HepG2 (cell line): ENCODE data around the gene DPYSL3. TPM values are rescaled to one million over a fixed set of nuclear protein-coding genes. Genes with fewer than 3 reads are reported as not detected.

Experiments used
- ATAC-seq: fragments of 200-7000 bp; cut with Tn5 transposase; 3 replicates; pipeline ENCODE4 v1.9.1; 2020; ENCODE audit warnings: mild to moderate bottlenecking, moderate library complexity
- BruUV-seq: library from RNA; stranded (reverse); fragments of 400-500 nt; replicated peaks from 2 replicates; lab custom pipeline; 2021; lab: Mats Ljungman, UMichigan
- CTCF ChIA-PET: fragments of 300-600 bp; formaldehyde crosslinking; extraction: SDS; loops from one replicate; lab custom pipeline; 2021; ENCODE audit warnings: low total read pairs, inconsistent platforms, low intra/inter-chr PET ratio; lab: Yijun Ruan, JAX
- POLR2A ChIA-PET: fragments of 350-600 bp; sonication (Branson Sonifier 250); formaldehyde crosslinking; loops from one replicate; lab custom pipeline; 2020; ENCODE audit warnings: antibody characterized with exemption, inconsistent platforms; lab: Yijun Ruan, JAX
- DNase-seq: peaks from one replicate; pipeline ENCODE4 v3.0.0-alpha.2; 2015; ENCODE audit warnings: low spot score
- FAIRE-seq: peaks from 3 replicates; lab custom pipeline; 2011; peaks lifted over from hg19 to GRCh38; lab: Jason Lieb, UNC
- H2AFZ ChIP-seq: one replicate; pipeline ENCODE4 v1.6.1; 2011; ENCODE audit warnings: low read length, inconsistent platforms
- H3K27ac ChIP-seq: fragments of 300-600 bp; 3 replicates; pipeline ENCODE4 v1.8.0; 2011; ENCODE audit warnings: mixed run types, mild to moderate bottlenecking, mixed read lengths, low read length, inconsistent platforms; ENCODE audit not compliant: insufficient read depth; ENCODE audit errors: extremely low read length
- H3K27me3 ChIP-seq, 2 experiments: fragments of 200-600 bp in 1 of 2; 2 replicates in 1 of 2; 3 replicates in 1 of 2; pipeline versions ENCODE4 v1.6.0 to v1.8.0; 2011; ENCODE audit warnings: low read length in 2 of 2, mild to moderate bottlenecking in 2 of 2, moderate library complexity in 2 of 2, inconsistent platforms in 1 of 2; ENCODE audit not compliant: insufficient read depth in 2 of 2, control insufficient read depth in 1 of 2
- H3K36me3 ChIP-seq, 2 experiments: fragments of 200-600 bp in 1 of 2; replicated peaks in 1 of 2; 2 replicates in 1 of 2; 3 replicates in 1 of 2; pipeline versions ENCODE4 v1.5.1 to v1.8.0; 2011; ENCODE audit warnings: low read length in 2 of 2, inconsistent platforms in 1 of 2; ENCODE audit not compliant: insufficient read depth in 2 of 2, control insufficient read depth in 1 of 2
- H3K4me1 ChIP-seq: 2 replicates; pipeline ENCODE4 v1.5.1; 2012; ENCODE audit warnings: low read length, inconsistent platforms; ENCODE audit not compliant: insufficient read depth
- H3K4me2 ChIP-seq: 2 replicates; pipeline ENCODE4 v1.6.0; 2011; ENCODE audit warnings: low read depth, low read length, inconsistent platforms
- H3K4me3 ChIP-seq, 3 experiments: fragments of 200-600 bp in 1 of 3; sonication (generic), shearing (Covaris generic) in 1 of 3; replicated peaks in 1 of 3; 2 replicates each; pipeline ENCODE4 v1.5.1; 2011 to 2016; ENCODE audit warnings: low read length in 3 of 3, inconsistent platforms in 2 of 3, low read depth in 2 of 3, mild to moderate bottlenecking in 2 of 3, control low read depth in 1 of 3, mixed read lengths in 1 of 3; ENCODE audit not compliant: insufficient read depth in 1 of 3
- H3K79me2 ChIP-seq: one replicate; pipeline ENCODE4 v1.6.1; 2011; ENCODE audit warnings: low read length, inconsistent platforms; ENCODE audit not compliant: insufficient read depth
- H3K9ac ChIP-seq: 2 replicates; pipeline ENCODE4 v1.6.0; 2011; ENCODE audit warnings: mild to moderate bottlenecking, low read depth, low read length, inconsistent platforms; ENCODE audit not compliant: insufficient read depth
- H3K9me3 ChIP-seq: 2 replicates; pipeline ENCODE4 v1.5.1; 2012; ENCODE audit warnings: mild to moderate bottlenecking, low read length
- H4K20me1 ChIP-seq: 2 replicates; pipeline ENCODE4 v1.6.0; 2011; ENCODE audit warnings: inconsistent platforms, mild to moderate bottlenecking, low read length, moderate library complexity; ENCODE audit not compliant: insufficient read depth
- DBP ChIP-seq: sonication (generic); formaldehyde crosslinking; IDR thresholded peaks from 2 replicates; pipeline ENCODE4 v1.4.0; 2020; ENCODE audit warnings: missing genetic modification reagents; ENCODE audit errors: not compliant biosample characterization
- ERF ChIP-seq: IDR thresholded peaks from 2 replicates; pipeline ENCODE4 v1.6.1; 2018; ENCODE audit warnings: missing biosample characterization, missing genetic modification reagents
- GTF3A ChIP-seq: sonication (generic); formaldehyde crosslinking; conservative IDR thresholded peaks from 2 replicates; pipeline ENCODE4 v1.4.0; 2020; ENCODE audit warnings: mild to moderate bottlenecking, missing genetic modification reagents
- HDAC2 ChIP-seq: sonication (generic); formaldehyde crosslinking; IDR thresholded peaks from 2 replicates; pipeline ENCODE4 v1.4.0; 2020; ENCODE audit warnings: missing genetic modification reagents
- MED13 ChIP-seq: sonication (generic); formaldehyde crosslinking; IDR thresholded peaks from 2 replicates; pipeline ENCODE4 v1.5.0; 2020; ENCODE audit warnings: missing genetic modification reagents
- NR2F1 ChIP-seq, 2 experiments: fragments of 450-650 bp in 1 of 2; formaldehyde crosslinking in 1 of 2; IDR thresholded peaks; 2 replicates each; pipeline versions ENCODE4 v1.5.0 to v1.6.1; 2016 to 2020; ENCODE audit warnings: mild to moderate bottlenecking in 1 of 2, missing compliant biosample characterization in 1 of 2, missing genetic modification reagents in 1 of 2, moderate library complexity in 1 of 2
- PHB2 ChIP-seq: fragments of 450-650 bp; IDR thresholded peaks from 2 replicates; pipeline ENCODE4 v1.6.1; 2018; ENCODE audit not compliant: partially characterized antibody
- ZHX1 ChIP-seq: sonication (generic); formaldehyde crosslinking; IDR thresholded peaks from 2 replicates; pipeline ENCODE4 v1.8.1; 2022; ENCODE audit warnings: low read depth, mild to moderate bottlenecking, missing genetic modification reagents
- ZNF318 ChIP-seq: sonication (generic); formaldehyde crosslinking; IDR thresholded peaks from 2 replicates; pipeline ENCODE4 v1.4.0; 2020; ENCODE audit warnings: mild to moderate bottlenecking, missing genetic modification reagents
- ZNF333 ChIP-seq: sonication (generic); formaldehyde crosslinking; IDR thresholded peaks from 2 replicates; pipeline ENCODE4 v1.4.0; 2020; ENCODE audit warnings: mild to moderate bottlenecking, missing genetic modification reagents, borderline replicate concordance
- ZNF546 ChIP-seq: sonication (generic); formaldehyde crosslinking; conservative IDR thresholded peaks from 2 replicates; pipeline ENCODE4 v1.8.1; 2023; ENCODE audit warnings: mild to moderate bottlenecking, missing genetic modification reagents
- ZNF549 ChIP-seq: sonication (generic); formaldehyde crosslinking; IDR thresholded peaks from 2 replicates; pipeline ENCODE4 v1.5.0; 2020; ENCODE audit warnings: missing genetic modification reagents
- ZNF550 ChIP-seq: sonication (generic); formaldehyde crosslinking; IDR thresholded peaks from 2 replicates; pipeline ENCODE4 v1.4.0; 2020; ENCODE audit warnings: mild to moderate bottlenecking, missing genetic modification reagents, borderline replicate concordance
- ZNF740 ChIP-seq: sonication (generic); formaldehyde crosslinking; IDR thresholded peaks from 2 replicates; pipeline ENCODE4 v1.4.0; 2020; ENCODE audit warnings: missing genetic modification reagents
- WGBS: methylation state at CpG from one replicate; pipeline ENCODE4 v1.1.6; 2017; ENCODE audit warnings: low lambda C conversion rate; 5-methylcytosine and 5-hydroxymethylcytosine counted together
- in situ Hi-C: cut with HindIII; loops from 2 replicates; pipeline ENCODE4 v1.10.0; 2017; ENCODE audit warnings: low pct_unique_long_range_greater_than_20kb; ENCODE audit not compliant: extremely low pct_ligation_motif_present
- intact Hi-C: fragments of 100-400 bp; cut with micrococcal nuclease; formaldehyde crosslinking; loops from one replicate; pipeline ENCODE4 v1.10.0; 2022; ENCODE audit not compliant: unreplicated experiment
- polyA plus RNA-seq, 8 experiments: library from polyadenylated mRNA; depleted of rRNA in 3 of 8; stranded (reverse) in 7 of 8; unstranded in 1 of 8; fragments of >200 nt; fragmentation: Illumina TruSeq in 4 of 8; extraction: Trizol in 4 of 8; gene quantifications; 2 replicates each; pipeline versions ENCODE4 v1.2.1 to v1.2.3, GENCODE V29; 2011 to 2016; ENCODE audit warnings: low read depth in 4 of 8, missing spikeins in 1 of 8, mixed read lengths in 1 of 8; ENCODE audit not compliant: insufficient read depth in 1 of 8
- total RNA-seq, 5 experiments: library from RNA; depleted of rRNA; stranded (reverse); fragments of >200 nt; fragmentation: Illumina TruSeq; extraction: Trizol; gene quantifications; 2 replicates each; pipeline ENCODE4 v1.2.3, GENCODE V29; 2016; ENCODE audit warnings: low read depth in 1 of 5

The DPYSL3 gene
- total and polyA plus RNA-seq, 2 of the 13 experiments (the other 11 are each of a cell fraction or from before 2014, with no cell fraction given), result 0.08 to 0.15 TPM

- no peak overlapping the region for H3K4me2 ChIP-seq
- DNase-seq, result no peak
- CTCF ChIA-PET, result no interaction called here
- POLR2A ChIA-PET, result no interaction called here
- H3K9me3 ChIP-seq, result no peaks in the 10 kb centered on the region
- no peak for ATAC-seq
- no CpG with 5 or more reads among the region's 1 CpG for WGBS
- H3K27ac ChIP-seq, result no peak overlapping the region
- H3K9ac ChIP-seq, result no peak overlapping the region
- no peaks in the 10 kb centered on the region for H3K36me3 ChIP-seq
- H2AFZ ChIP-seq, result no peak overlapping the region
- no TSS peak for BruUV-seq
- intact Hi-C loops (no loop called here), in situ Hi-C loops (no loop called here)
- H3K4me3 ChIP-seq, result no peak overlapping the region
- H3K4me1 ChIP-seq, result no peaks in the 10 kb centered on the region
- no peaks in the 10 kb centered on the region for H4K20me1 ChIP-seq
- no peaks in the 10 kb centered on the region for H3K27me3 ChIP-seq
- H3K79me2 ChIP-seq, result no peaks in the 10 kb centered on the region
- no peak for FAIRE-seq
- TF ChIP-seq GTF3A (CRISPR knock-in tag), result no peak
- TF ChIP-seq NR2F1 (CRISPR knock-in tag; IDR thresholded peaks at IDR 0.05), result no peak
- no peak for TF ChIP-seq ZNF549 (CRISPR knock-in tag)
- TF ChIP-seq HDAC2 (CRISPR knock-in tag), result no peak
- no peak for TF ChIP-seq ZNF546
- no peak for TF ChIP-seq MED13
- no peak for TF ChIP-seq ZNF318 (CRISPR knock-in tag)
- TF ChIP-seq ZNF550 (CRISPR knock-in tag), result no peak
- TF ChIP-seq PHB2, result no peak
- TF ChIP-seq ERF (CRISPR knock-in tag), result no peak
- TF ChIP-seq ZHX1 (CRISPR knock-in tag), result no peak
- TF ChIP-seq ZNF333 (CRISPR knock-in tag), result no peak
- no peak for TF ChIP-seq ZNF740 (CRISPR knock-in tag)
- no peak for TF ChIP-seq DBP (CRISPR knock-in tag)
Measured at GRCh38 chr5:147406636-147407035, 103.2 kb downstream of the DPYSL3 start.
